GM18499 (cell line): ENCODE measurements around the gene MEGF8.

Experiments
- ATAC-seq: cut with Tn5 transposase; IDR thresholded peaks from one replicate; pipeline ENCODE4 v1.9.1; 2021; ENCODE audit warnings: moderate number of reproducible peaks; ENCODE audit not compliant: insufficient read depth, unreplicated experiment

The MEGF8 gene

GRCh38 chr19:42407085-42407815, 81.8 kb downstream of the MEGF8 start:
- ATAC-seq, result no peak

GRCh38 chr19:42407816-42408175, 82.4 kb downstream of the MEGF8 start:
- ATAC-seq, result no peak

GRCh38 chr19:42409477-42409876, 84.0 kb downstream of the MEGF8 start:
- no peak for ATAC-seq

GRCh38 chr19:42410371-42410770, 84.9 kb downstream of the MEGF8 start:
- ATAC-seq, result no peak

- ATAC-seq, result no peak
Measured at GRCh38 chr19:42411581-42412178, 86.2 kb downstream of the MEGF8 start.

GRCh38 chr19:42412227-42412626, 86.8 kb downstream of the MEGF8 start:
- ATAC-seq, result no peak

GRCh38 chr19:42412661-42413076, 87.2 kb downstream of the MEGF8 start:
- no peak for ATAC-seq

- no peak for ATAC-seq
Measured at GRCh38 chr19:42419309-42419708, 93.9 kb downstream of the MEGF8 start.

- ATAC-seq, result no peak
Measured at GRCh38 chr19:42420055-42420544, 94.7 kb downstream of the MEGF8 start.

GRCh38 chr19:42421101-42421500, 95.7 kb downstream of the MEGF8 start:
- ATAC-seq, result no peak

- no peak for ATAC-seq
Measured at GRCh38 chr19:42421591-42422031, 96.2 kb downstream of the MEGF8 start.

- no peak for ATAC-seq
Measured at GRCh38 chr19:42422092-42422900, 96.9 kb downstream of the MEGF8 start.

GRCh38 chr19:42422901-42423461, 97.5 kb downstream of the MEGF8 start:
- ATAC-seq, result no peak

- ATAC-seq, result peak; percentile 52
Measured at GRCh38 chr19:42423462-42424344, 98.3 kb downstream of the MEGF8 start.

- no peak for ATAC-seq
Measured at GRCh38 chr19:42424345-42424707, 98.9 kb downstream of the MEGF8 start.

- no peak for ATAC-seq
Measured at GRCh38 chr19:42424712-42425131, 99.3 kb downstream of the MEGF8 start.

GRCh38 chr19:42426643-42427042, 101.2 kb downstream of the MEGF8 start:
- no peak for ATAC-seq

- ATAC-seq, result no peak
Measured at GRCh38 chr19:42427313-42427712, 101.9 kb downstream of the MEGF8 start, which contains the start of gene LIPE. LIPE (minus strand) TSS chr19:42427388; CDS start chr19:42427149, 239 bp downstream.
